Measurements from ENCODE around the gene BMS1.

BMS1 gene

DNA sequence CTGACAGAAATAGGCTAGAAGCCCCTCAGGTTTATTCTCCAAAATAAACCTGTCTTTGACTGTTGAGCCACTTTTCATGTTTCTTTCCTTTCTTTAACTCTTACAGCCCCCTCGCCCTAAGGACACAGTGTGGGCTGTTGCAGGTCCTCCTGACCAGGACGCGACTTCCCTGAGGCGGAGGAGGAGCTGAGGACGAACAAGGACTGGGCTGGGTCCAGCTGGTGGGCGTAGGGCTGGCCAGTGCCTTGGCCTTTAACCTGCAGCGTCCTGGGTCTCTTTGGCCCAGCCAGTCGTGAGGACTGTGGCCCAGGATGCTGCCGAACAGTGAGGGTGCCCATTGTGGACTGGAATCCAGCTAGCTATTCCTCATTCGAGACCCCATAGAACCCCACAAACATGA, 13.4 kb upstream of the BMS1 start:
- TF ChIP-seq SIN3A (IDR thresholded peaks at IDR 0.05; ENCODE audit: borderline replicate concordance, insufficient read depth, low read length) = no peak
- no peak for TF ChIP-seq POLR2AphosphoS5 (IDR thresholded peaks at IDR 0.05; ENCODE audit: low read depth, low read length)
- TF ChIP-seq, protein P1, sequence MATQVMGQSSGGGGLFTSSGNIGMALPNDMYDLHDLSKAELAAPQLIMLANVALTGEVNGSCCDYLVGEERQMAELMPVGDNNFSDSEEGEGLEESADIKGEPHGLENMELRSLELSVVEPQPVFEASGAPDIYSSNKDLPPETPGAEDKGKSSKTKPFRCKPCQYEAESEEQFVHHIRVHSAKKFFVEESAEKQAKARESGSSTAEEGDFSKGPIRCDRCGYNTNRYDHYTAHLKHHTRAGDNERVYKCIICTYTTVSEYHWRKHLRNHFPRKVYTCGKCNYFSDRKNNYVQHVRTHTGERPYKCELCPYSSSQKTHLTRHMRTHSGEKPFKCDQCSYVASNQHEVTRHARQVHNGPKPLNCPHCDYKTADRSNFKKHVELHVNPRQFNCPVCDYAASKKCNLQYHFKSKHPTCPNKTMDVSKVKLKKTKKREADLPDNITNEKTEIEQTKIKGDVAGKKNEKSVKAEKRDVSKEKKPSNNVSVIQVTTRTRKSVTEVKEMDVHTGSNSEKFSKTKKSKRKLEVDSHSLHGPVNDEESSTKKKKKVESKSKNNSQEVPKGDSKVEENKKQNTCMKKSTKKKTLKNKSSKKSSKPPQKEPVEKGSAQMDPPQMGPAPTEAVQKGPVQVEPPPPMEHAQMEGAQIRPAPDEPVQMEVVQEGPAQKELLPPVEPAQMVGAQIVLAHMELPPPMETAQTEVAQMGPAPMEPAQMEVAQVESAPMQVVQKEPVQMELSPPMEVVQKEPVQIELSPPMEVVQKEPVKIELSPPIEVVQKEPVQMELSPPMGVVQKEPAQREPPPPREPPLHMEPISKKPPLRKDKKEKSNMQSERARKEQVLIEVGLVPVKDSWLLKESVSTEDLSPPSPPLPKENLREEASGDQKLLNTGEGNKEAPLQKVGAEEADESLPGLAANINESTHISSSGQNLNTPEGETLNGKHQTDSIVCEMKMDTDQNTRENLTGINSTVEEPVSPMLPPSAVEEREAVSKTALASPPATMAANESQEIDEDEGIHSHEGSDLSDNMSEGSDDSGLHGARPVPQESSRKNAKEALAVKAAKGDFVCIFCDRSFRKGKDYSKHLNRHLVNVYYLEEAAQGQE (IDR thresholded peaks at IDR 0.05; ENCODE audit: insufficient read depth in 1 of 2, low read depth in 2 of 2, low read length in 2 of 2) = no peak
- no peak for TF ChIP-seq TAF1 (IDR thresholded peaks at IDR 0.05; ENCODE audit: borderline replicate concordance, insufficient read depth, low read length)
- TF ChIP-seq FOXP2 (optimal IDR thresholded peaks at IDR 0.05; ENCODE audit: borderline replicate concordance, extremely low read depth, extremely low read length, insufficient read depth) = no peak

DNA sequence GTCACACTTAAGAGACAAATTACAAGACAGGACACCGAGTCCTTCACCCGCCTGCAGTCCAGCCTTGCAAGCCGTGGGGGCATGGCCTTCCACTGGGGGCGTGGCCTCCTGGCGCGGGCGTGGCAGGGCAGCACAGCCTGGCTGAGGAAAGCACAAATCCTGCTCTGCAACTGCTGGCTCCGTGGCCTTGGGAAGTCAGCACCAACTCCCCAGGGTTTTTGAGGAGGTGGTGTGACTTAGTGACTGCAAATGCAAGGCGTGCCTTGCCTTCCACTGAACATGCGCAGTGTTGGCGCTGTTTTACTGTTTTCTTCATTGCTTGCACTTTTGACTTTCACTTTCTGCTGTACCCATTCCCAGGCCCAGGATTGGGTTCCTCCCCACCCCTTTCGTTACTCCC, 12.9 kb upstream of the BMS1 start:
- TF ChIP-seq, protein P1 (IDR thresholded peaks at IDR 0.05; ENCODE audit: insufficient read depth in 1 of 2, low read depth in 2 of 2, low read length in 2 of 2) = no peak
- TF ChIP-seq TAF1 (IDR thresholded peaks at IDR 0.05; ENCODE audit: borderline replicate concordance, insufficient read depth, low read length) (no peak), POLR2AphosphoS5 (IDR thresholded peaks at IDR 0.05; ENCODE audit: low read depth, low read length) (no peak), SIN3A (IDR thresholded peaks at IDR 0.05; ENCODE audit: borderline replicate concordance, insufficient read depth, low read length) (no peak), FOXP2 (optimal IDR thresholded peaks at IDR 0.05; ENCODE audit: borderline replicate concordance, extremely low read depth, extremely low read length, insufficient read depth) (no peak)

GRCh38 chr10:42776681-42777080, 5.9 kb upstream of the BMS1 start:
- TF ChIP-seq POLR2AphosphoS5 (IDR thresholded peaks at IDR 0.05; ENCODE audit: low read depth, low read length) (no peak), TAF1 (IDR thresholded peaks at IDR 0.05; ENCODE audit: borderline replicate concordance, insufficient read depth, low read length) (no peak), SIN3A (IDR thresholded peaks at IDR 0.05; ENCODE audit: borderline replicate concordance, insufficient read depth, low read length) (no peak), FOXP2 (optimal IDR thresholded peaks at IDR 0.05; ENCODE audit: borderline replicate concordance, extremely low read depth, extremely low read length, insufficient read depth) (no peak)
- TF ChIP-seq, protein P1 (IDR thresholded peaks at IDR 0.05; ENCODE audit: insufficient read depth in 1 of 2, low read depth in 2 of 2, low read length in 2 of 2) = no peak

- no peak for TF ChIP-seq SIN3A (IDR thresholded peaks at IDR 0.05; ENCODE audit: borderline replicate concordance, insufficient read depth, low read length)
- TF ChIP-seq, protein P1 (IDR thresholded peaks at IDR 0.05; ENCODE audit: insufficient read depth in 1 of 2, low read depth in 2 of 2, low read length in 2 of 2) = no peak
- TF ChIP-seq FOXP2 (optimal IDR thresholded peaks at IDR 0.05; ENCODE audit: borderline replicate concordance, extremely low read depth, extremely low read length, insufficient read depth) = no peak
- no peak for TF ChIP-seq TAF1 (IDR thresholded peaks at IDR 0.05; ENCODE audit: borderline replicate concordance, insufficient read depth, low read length)
- no peak for TF ChIP-seq POLR2AphosphoS5 (IDR thresholded peaks at IDR 0.05; ENCODE audit: low read depth, low read length)
Observed at GRCh38 chr10:42780456-42780855, 2.1 kb upstream of the BMS1 start.

All from PFSK-1 (cell line).